ENCODE results near the gene NDUFA8.

The NDUFA8 gene

GRCh38 chr9:122102156-122102555 lies 57.4 kb downstream of the NDUFA8 start:
- no peak for DNase-seq (ENCODE audit: low read depth in 1 of 2, low spot score in 1 of 2)

DNA sequence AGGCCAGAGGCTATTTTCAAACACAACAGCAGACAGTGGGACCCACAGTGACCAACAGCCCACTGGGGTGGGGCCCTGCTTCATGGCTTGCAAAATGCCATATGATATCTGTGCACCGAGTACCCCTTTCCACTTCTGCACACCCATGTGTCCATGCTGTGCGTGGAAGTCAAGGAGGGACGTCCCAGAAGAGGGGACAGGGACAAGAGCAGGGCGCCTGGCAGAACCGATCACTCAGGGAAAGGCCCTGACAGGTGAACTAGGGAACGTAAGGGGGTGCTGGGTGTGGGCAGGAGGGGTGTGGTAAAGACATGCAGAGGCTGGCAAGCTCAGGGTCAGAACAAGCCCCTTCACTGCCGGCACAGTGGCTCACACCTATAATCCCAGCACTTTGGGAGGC lies 58.8 kb downstream of the NDUFA8 start:
- no peak for DNase-seq (ENCODE audit: low read depth in 1 of 2, low spot score in 1 of 2)

- DNase-seq (ENCODE audit: low read depth in 1 of 2, low spot score in 1 of 2), result peak; percentile 72
Measured at GRCh38 chr9:122099271-122099869, 60.2 kb downstream of the NDUFA8 start.

- no peak for DNase-seq (ENCODE audit: low read depth in 1 of 2, low spot score in 1 of 2)
Measured at GRCh38 chr9:122097679-122098315, 61.8 kb downstream of the NDUFA8 start.

GRCh38 chr9:122096620-122097415 lies 62.8 kb downstream of the NDUFA8 start:
- DNase-seq (ENCODE audit: low read depth in 1 of 2, low spot score in 1 of 2), result no peak

DNA sequence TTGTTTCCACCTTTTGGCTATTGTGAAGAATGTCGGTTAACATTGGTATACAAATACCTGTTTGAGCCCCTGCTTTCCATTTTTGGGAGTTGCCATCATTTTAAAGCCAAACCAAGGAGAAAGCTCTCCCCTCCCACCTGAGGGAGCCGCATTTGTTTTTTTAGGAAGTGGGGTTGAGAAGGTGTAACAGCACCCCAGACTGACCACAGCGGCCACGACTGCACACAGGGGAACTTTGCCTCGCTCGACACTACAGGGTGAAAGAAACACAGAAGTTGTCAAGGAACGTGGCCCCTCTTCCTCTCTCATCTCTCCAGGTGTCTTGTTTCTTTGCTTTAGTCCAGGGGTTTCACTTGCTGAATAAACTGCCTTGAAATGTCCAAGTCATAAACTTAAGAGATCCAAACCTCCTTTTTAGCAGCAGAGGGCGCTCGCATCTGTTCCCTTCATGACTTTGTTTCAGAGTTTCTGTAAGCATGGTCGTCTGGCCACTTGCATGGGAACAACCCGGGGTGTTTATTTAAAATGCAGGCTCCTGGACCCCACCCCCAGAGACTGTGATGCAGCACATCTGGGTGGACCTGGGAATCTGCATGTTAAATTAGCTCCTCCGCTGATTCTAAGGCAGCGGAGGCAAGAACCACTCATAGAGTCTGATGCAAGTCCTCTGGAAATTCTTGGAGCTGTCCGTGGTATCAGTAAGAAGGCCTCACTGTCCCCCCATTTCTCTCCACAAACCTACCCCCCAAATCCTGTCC lies 64.4 kb downstream of the NDUFA8 start:
- peak in 1 of 2 donors; percentile 35 for DNase-seq (ENCODE audit: low read depth in 1 of 2, low spot score in 1 of 2)
